A549 (cell line): ENCODE measurements around the gene NFE2L2. TPM values are rescaled to one million over a fixed set of nuclear protein-coding genes. Genes with fewer than 3 reads are reported as not detected.

Experiments used
- ATAC-seq, 2 experiments: fragments of 200-7000 bp in 1 of 2; fragments of >200 bp in 1 of 2; cut with Nextera tagmentation in 1 of 2; cut with Tn5 transposase in 1 of 2; 3 replicates each; pipeline versions ENCODE4 v1.8.0 to v1.9.1; 2018 to 2020; ENCODE audit warnings: mild to moderate bottlenecking in 1 of 2, moderate library complexity in 1 of 2
- CTCF ChIA-PET: fragments of 300-600 bp; sonication (Branson Sonifier 250); formaldehyde crosslinking; extraction: SDS; loops from one replicate; lab custom pipeline; 2021; ENCODE audit warnings: antibody characterized with exemption, inconsistent platforms; lab: Yijun Ruan, JAX
- POLR2A ChIA-PET: fragments of 350-600 bp; formaldehyde crosslinking; extraction: SDS; loops from one replicate; lab custom pipeline; 2021; ENCODE audit warnings: antibody characterized with exemption, inconsistent platforms; lab: Yijun Ruan, JAX
- DNase-seq, 2 experiments: peaks; one replicate each; pipeline versions ENCODE4 v3.0.0 to v3.0.0-alpha.2; 2011 to 2016; ENCODE audit warnings: low read depth in 1 of 2, low spot score in 1 of 2
- FAIRE-seq: peaks from 2 replicates; lab custom pipeline; 2011; peaks lifted over from hg19 to GRCh38; lab: Jason Lieb, UNC
- H3K27ac ChIP-seq, 2 experiments: fragments of >200 bp; sonication (Bioruptor Twin); formaldehyde crosslinking; 3 replicates each; pipeline ENCODE4 v1.5.1; 2016 to 2017
- H3K4me1 ChIP-seq: fragments of >200 bp; sonication (Bioruptor Twin); formaldehyde crosslinking; 3 replicates; pipeline ENCODE4 v1.6.1; 2016
- H3K4me2 ChIP-seq: fragments of >200 bp; sonication (Bioruptor Twin); formaldehyde crosslinking; 3 replicates; pipeline ENCODE4 v1.6.1; 2016
- H3K4me3 ChIP-seq: fragments of >200 bp; sonication (Bioruptor Twin); formaldehyde crosslinking; 3 replicates; pipeline ENCODE4 v1.5.1; 2016
- H3K9me3 ChIP-seq: fragments of >200 bp; sonication (Bioruptor Twin); formaldehyde crosslinking; 3 replicates; pipeline ENCODE4 v1.6.1; 2016
- BHLHE40 ChIP-seq: IDR thresholded peaks from 2 replicates; pipeline ENCODE4 v1.6.1; 2012; ENCODE audit warnings: low read depth, low read length, inconsistent platforms
- CBX2 ChIP-seq: fragments of 200-600 bp; sonication (generic); IDR thresholded peaks from 2 replicates; pipeline ENCODE4 v1.6.1; 2016; ENCODE audit warnings: low read depth, mild to moderate bottlenecking, borderline replicate concordance
- CEBPB ChIP-seq, 2 experiments: fragments of >200 bp in 1 of 2; sonication (Bioruptor Twin) in 1 of 2; formaldehyde crosslinking in 1 of 2; IDR thresholded peaks; 2 replicates each; pipeline ENCODE4 v1.6.1; 2012 to 2016
- CHD4 ChIP-seq: fragments of 200-600 bp; sonication (generic); IDR thresholded peaks from 2 replicates; pipeline ENCODE4 v1.6.1; 2016; ENCODE audit warnings: antibody characterized with exemption, mild to moderate bottlenecking, borderline replicate concordance
- FOSL2 ChIP-seq, 2 experiments: fragments of 450-650 bp in 1 of 2; fragments of >200 bp in 1 of 2; sonication (Bioruptor Twin) in 1 of 2; formaldehyde crosslinking; IDR thresholded peaks; 2 replicates each; pipeline versions ENCODE4 v1.5.0 to v1.6.1; 2016 to 2020; ENCODE audit warnings: mild to moderate bottlenecking in 1 of 2, moderate library complexity in 1 of 2
- GATA3 ChIP-seq: IDR thresholded peaks from 2 replicates; pipeline ENCODE4 v1.6.1; 2012; ENCODE audit warnings: borderline replicate concordance
- HDAC2 ChIP-seq: fragments of 200-600 bp; sonication (generic); IDR thresholded peaks from 2 replicates; pipeline ENCODE4 v1.6.1; 2016
- HEYL ChIP-seq: fragments of 250-450 bp; sonication (Bioruptor Pico); IDR thresholded peaks from 2 replicates; pipeline ENCODE4 v1.8.0; 2021; ENCODE audit warnings: mild to moderate bottlenecking, moderate library complexity
- KDM5A ChIP-seq: fragments of 200-600 bp; sonication (generic); IDR thresholded peaks from 2 replicates; pipeline ENCODE4 v1.6.1; 2016; ENCODE audit warnings: antibody characterized with exemption, mild to moderate bottlenecking
- SMC3 ChIP-seq: fragments of >200 bp; sonication (Bioruptor Twin); formaldehyde crosslinking; IDR thresholded peaks from 3 replicates; pipeline ENCODE4 v1.6.1; 2018; ENCODE audit warnings: inconsistent platforms
- SREBF2 ChIP-seq: fragments of 450-650 bp; IDR thresholded peaks from 2 replicates; pipeline ENCODE4 v1.6.1; 2014; ENCODE audit warnings: mild to moderate bottlenecking, moderate library complexity
- TFCP2L1 ChIP-seq: fragments of 250-450 bp; sonication (Bioruptor Pico); IDR thresholded peaks from 2 replicates; pipeline ENCODE4 v1.5.0; 2021; ENCODE audit warnings: mild to moderate bottlenecking
- TP53 ChIP-seq: fragments of 250-450 bp; sonication (Bioruptor Pico); IDR thresholded peaks from 2 replicates; pipeline ENCODE4 v1.5.0; 2021; ENCODE audit warnings: mild to moderate bottlenecking, moderate library complexity
- ZFP36 ChIP-seq: fragments of 450-650 bp; IDR thresholded peaks from 2 replicates; pipeline ENCODE4 v1.6.1; 2014; ENCODE audit warnings: borderline replicate concordance; ENCODE audit not compliant: partially characterized antibody
- ZNF302 ChIP-seq: fragments of 250-450 bp; sonication (Bioruptor Pico); IDR thresholded peaks from 2 replicates; pipeline ENCODE4 v1.9.0; 2021; ENCODE audit warnings: inconsistent platforms, mild to moderate bottlenecking, moderate library complexity
- ZSCAN20 ChIP-seq: fragments of 250-450 bp; sonication (Bioruptor Pico); IDR thresholded peaks from 2 replicates; pipeline ENCODE4 v1.8.0; 2022; ENCODE audit warnings: mild to moderate bottlenecking, moderate library complexity
- WGBS: methylation state at CpG from one replicate; pipeline ENCODE4 v1.1.6; 2017; ENCODE audit errors: missing lambda C conversion rate; 5-methylcytosine and 5-hydroxymethylcytosine counted together
- polyA plus RNA-seq, 4 experiments: library from polyadenylated mRNA; depleted of rRNA in 3 of 4; stranded (reverse); fragments of >200 nt; fragmentation: RNase III in 1 of 4; extraction: RNeasy Plus Mini Kit Qiagen cat#74134 plus additional on column Dnase treatment in 1 of 4; gene quantifications; 2 replicates in 3 of 4; 3 replicates in 1 of 4; pipeline ENCODE4 v1.2.3, GENCODE V29; 2011 to 2017
- TF ChIP-seq, protein P1 (sequence below): fragments of 200-600 bp; sonication (generic); IDR thresholded peaks from 2 replicates; pipeline ENCODE4 v1.6.1; 2016; ENCODE audit warnings: antibody characterized with exemption, mild to moderate bottlenecking, moderate library complexity
- TF ChIP-seq, protein P2 (sequence below): fragments of 450-650 bp; IDR thresholded peaks from 2 replicates; pipeline ENCODE4 v1.6.1; 2014; ENCODE audit warnings: antibody characterized with exemption
- TF ChIP-seq, protein P3 (sequence below): fragments of >200 bp; sonication (Bioruptor Twin); formaldehyde crosslinking; IDR thresholded peaks from 3 replicates; pipeline ENCODE4 v1.5.1; 2016
- TF ChIP-seq, protein P4 (sequence below): fragments of 250-450 bp; sonication (Bioruptor Pico); IDR thresholded peaks from 2 replicates; pipeline ENCODE4 v1.5.0; 2021; ENCODE audit warnings: mild to moderate bottlenecking, moderate library complexity, borderline replicate concordance

Gene NFE2L2
- polyA plus RNA-seq, 2 of the 4 experiments (the other 2 are of a cell fraction), result 65.8 to 146 TPM

DNA sequence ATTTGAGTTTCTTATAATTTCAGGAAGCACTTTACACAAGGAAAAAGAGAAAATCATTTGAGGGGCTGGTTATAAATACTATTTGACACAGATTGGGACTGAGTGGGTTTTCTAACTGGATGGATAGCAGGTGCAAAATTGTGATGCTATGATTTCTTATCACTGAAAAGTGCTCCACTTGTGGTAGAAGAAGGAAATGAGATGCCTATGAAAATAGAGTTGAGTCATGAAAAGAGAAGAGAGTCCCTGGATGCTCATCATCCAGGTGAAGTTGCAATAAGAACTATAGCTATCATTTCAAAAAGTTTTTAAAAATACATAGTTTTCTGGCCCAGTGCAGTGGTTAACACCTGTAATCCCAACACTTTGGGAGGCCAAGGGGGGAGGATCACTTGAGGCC, 39.4 kb upstream of the NFE2L2 start (continued):
- TF ChIP-seq, protein P1, sequence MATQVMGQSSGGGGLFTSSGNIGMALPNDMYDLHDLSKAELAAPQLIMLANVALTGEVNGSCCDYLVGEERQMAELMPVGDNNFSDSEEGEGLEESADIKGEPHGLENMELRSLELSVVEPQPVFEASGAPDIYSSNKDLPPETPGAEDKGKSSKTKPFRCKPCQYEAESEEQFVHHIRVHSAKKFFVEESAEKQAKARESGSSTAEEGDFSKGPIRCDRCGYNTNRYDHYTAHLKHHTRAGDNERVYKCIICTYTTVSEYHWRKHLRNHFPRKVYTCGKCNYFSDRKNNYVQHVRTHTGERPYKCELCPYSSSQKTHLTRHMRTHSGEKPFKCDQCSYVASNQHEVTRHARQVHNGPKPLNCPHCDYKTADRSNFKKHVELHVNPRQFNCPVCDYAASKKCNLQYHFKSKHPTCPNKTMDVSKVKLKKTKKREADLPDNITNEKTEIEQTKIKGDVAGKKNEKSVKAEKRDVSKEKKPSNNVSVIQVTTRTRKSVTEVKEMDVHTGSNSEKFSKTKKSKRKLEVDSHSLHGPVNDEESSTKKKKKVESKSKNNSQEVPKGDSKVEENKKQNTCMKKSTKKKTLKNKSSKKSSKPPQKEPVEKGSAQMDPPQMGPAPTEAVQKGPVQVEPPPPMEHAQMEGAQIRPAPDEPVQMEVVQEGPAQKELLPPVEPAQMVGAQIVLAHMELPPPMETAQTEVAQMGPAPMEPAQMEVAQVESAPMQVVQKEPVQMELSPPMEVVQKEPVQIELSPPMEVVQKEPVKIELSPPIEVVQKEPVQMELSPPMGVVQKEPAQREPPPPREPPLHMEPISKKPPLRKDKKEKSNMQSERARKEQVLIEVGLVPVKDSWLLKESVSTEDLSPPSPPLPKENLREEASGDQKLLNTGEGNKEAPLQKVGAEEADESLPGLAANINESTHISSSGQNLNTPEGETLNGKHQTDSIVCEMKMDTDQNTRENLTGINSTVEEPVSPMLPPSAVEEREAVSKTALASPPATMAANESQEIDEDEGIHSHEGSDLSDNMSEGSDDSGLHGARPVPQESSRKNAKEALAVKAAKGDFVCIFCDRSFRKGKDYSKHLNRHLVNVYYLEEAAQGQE, result no peak
- TF ChIP-seq KDM5A, result no peak
- no peak for TF ChIP-seq GATA3
- no peak for TF ChIP-seq CHD4
- TF ChIP-seq, protein P2, sequence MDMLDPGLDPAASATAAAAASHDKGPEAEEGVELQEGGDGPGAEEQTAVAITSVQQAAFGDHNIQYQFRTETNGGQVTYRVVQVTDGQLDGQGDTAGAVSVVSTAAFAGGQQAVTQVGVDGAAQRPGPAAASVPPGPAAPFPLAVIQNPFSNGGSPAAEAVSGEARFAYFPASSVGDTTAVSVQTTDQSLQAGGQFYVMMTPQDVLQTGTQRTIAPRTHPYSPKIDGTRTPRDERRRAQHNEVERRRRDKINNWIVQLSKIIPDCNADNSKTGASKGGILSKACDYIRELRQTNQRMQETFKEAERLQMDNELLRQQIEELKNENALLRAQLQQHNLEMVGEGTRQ, result no peak
- TF ChIP-seq CEBPB (IDR thresholded peaks at IDR 0.05), result no peak
- no peak for TF ChIP-seq ZNF302 (CRISPR knock-in tag)
- TF ChIP-seq HDAC2, result no peak

DNA sequence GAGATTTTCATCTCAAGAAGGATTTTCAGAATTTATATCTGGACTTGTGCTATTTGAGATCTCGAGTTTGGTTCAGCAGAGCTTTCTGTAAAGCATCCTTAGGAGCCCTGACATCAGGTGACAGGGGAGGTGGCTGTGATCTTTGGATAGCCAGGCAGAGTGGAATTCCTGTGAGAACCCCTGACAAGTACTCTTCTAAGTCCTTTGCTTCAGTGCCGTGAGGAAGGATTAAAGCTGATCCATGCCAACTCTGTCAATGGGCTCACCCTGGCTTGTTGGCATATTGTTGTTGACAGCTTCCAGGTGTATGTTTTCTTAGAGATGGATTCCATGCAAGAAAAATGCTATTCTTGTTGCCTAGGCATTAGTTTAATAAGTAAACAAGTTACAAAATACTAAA, 38.0 kb upstream of the NFE2L2 start:
- TF ChIP-seq BHLHE40 (no peak), CBX2 (no peak), ZFP36 (no peak), ZSCAN20 (CRISPR knock-in tag) (no peak), TP53 (CRISPR knock-in tag) (no peak)
- TF ChIP-seq, protein P3, sequence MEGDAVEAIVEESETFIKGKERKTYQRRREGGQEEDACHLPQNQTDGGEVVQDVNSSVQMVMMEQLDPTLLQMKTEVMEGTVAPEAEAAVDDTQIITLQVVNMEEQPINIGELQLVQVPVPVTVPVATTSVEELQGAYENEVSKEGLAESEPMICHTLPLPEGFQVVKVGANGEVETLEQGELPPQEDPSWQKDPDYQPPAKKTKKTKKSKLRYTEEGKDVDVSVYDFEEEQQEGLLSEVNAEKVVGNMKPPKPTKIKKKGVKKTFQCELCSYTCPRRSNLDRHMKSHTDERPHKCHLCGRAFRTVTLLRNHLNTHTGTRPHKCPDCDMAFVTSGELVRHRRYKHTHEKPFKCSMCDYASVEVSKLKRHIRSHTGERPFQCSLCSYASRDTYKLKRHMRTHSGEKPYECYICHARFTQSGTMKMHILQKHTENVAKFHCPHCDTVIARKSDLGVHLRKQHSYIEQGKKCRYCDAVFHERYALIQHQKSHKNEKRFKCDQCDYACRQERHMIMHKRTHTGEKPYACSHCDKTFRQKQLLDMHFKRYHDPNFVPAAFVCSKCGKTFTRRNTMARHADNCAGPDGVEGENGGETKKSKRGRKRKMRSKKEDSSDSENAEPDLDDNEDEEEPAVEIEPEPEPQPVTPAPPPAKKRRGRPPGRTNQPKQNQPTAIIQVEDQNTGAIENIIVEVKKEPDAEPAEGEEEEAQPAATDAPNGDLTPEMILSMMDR, result no peak
- TF ChIP-seq, protein P4, sequence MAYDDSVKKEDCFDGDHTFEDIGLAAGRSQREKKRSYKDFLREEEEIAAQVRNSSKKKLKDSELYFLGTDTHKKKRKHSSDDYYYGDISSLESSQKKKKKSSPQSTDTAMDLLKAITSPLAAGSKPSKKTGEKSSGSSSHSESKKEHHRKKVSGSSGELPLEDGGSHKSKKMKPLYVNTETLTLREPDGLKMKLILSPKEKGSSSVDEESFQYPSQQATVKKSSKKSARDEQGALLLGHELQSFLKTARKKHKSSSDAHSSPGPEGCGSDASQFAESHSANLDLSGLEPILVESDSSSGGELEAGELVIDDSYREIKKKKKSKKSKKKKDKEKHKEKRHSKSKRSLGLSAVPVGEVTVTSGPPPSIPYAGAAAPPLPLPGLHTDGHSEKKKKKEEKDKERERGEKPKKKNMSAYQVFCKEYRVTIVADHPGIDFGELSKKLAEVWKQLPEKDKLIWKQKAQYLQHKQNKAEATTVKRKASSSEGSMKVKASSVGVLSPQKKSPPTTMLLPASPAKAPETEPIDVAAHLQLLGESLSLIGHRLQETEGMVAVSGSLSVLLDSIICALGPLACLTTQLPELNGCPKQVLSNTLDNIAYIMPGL (CRISPR knock-in tag), result no peak
- TF ChIP-seq, all 56 proteins: peak for 0
- no peak for ATAC-seq
- no peak for FAIRE-seq
- ChIA-PET CTCF (interaction anchor here (1.0 kb wide), 1 partner anchor 138 kb away, joined by 3 read pairs; no protein-coding TSS in a partner anchor), POLR2A (no interaction called here)
- no peaks in the 10 kb centered on the region for H3K9me3 ChIP-seq
- WGBS, result 39% methylated on average over 2 of the region's 2 CpGs
- H3K27ac ChIP-seq, result no peak overlapping the region
- DNase-seq, result no peak
- no peak overlapping the region for H3K4me2 ChIP-seq
- no peaks in the 10 kb centered on the region for H3K4me1 ChIP-seq
- no peak overlapping the region for H3K4me3 ChIP-seq

DNA sequence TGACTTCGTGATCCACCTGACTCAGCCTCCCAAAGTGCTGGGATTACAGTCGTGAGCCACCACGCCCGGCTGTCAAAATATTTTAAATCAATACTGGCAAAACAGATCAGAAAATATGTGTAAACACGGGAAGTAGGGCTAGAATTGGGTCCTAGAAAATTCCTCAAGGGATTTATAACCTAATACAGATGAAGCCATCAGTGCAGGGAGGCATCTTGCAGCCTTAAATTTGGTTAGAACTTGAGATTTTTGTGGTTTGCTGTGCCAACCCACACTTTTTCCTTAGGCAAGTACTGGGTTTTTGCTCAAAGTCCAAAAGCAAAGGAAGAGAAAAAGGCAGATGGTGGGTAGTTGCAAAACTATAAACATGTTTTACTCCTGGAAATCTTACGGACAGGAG, 33.7 kb upstream of the NFE2L2 start:
- Histone ChIP-seq H3K4me1 (peaks cover 8% of the 10 kb centered on the region), H3K27ac (no peak overlapping the region), H3K4me2 (no peak overlapping the region), H3K9me3 (no peaks in the 10 kb centered on the region), H3K4me3 (no peak overlapping the region)
- WGBS, result 65% methylated on average over 6 of the region's 6 CpGs
- no peak for ATAC-seq
- DNase-seq, result no peak
- CTCF ChIA-PET, result no interaction called here
- POLR2A ChIA-PET, result no interaction called here
- TF ChIP-seq GATA3, result no peak
- TF ChIP-seq SMC3, result no peak
- no peak for TF ChIP-seq SREBF2
- no peak for TF ChIP-seq FOSL2 (IDR thresholded peaks at IDR 0.05)
- no peak for TF ChIP-seq FOSL2 (CRISPR knock-in tag; IDR thresholded peaks at IDR 0.05)
- TF ChIP-seq HDAC2, result no peak
- no peak for TF ChIP-seq TFCP2L1 (CRISPR knock-in tag)
- no peak for TF ChIP-seq HEYL (CRISPR knock-in tag)
- no peak for FAIRE-seq
